WERI-Rb-1 (cell line): ENCODE data around the gene RAN.

Experiments
- DNase-seq: peaks from one replicate; pipeline ENCODE4 v3.0.0-alpha.2; 2020
- H3K27ac ChIP-seq: fragments of 250-450 bp; sonication (Bioruptor Pico); 2 replicates; pipeline ENCODE4 v1.5.1; 2020; ENCODE audit warnings: mild to moderate bottlenecking, moderate library complexity
- H3K27me3 ChIP-seq: fragments of 250-450 bp; sonication (Bioruptor Pico); 2 replicates; pipeline ENCODE4 v1.5.1; 2021; ENCODE audit warnings: mild to moderate bottlenecking, low read depth, moderate library complexity; ENCODE audit not compliant: insufficient read depth, severe bottlenecking
- H3K36me3 ChIP-seq: fragments of 250-450 bp; sonication (Bioruptor Pico); 2 replicates; pipeline ENCODE4 v1.5.1; 2020; ENCODE audit warnings: mild to moderate bottlenecking, moderate library complexity
- H3K4me3 ChIP-seq: 2 replicates; pipeline ENCODE4 v1.5.1; 2011; ENCODE audit warnings: low read depth, mild to moderate bottlenecking, control low read depth, low read length
- H3K9me3 ChIP-seq: fragments of 250-450 bp; sonication (Bioruptor Pico); 2 replicates; pipeline ENCODE4 v1.5.1; 2021; ENCODE audit warnings: mild to moderate bottlenecking, moderate library complexity; ENCODE audit not compliant: severe bottlenecking
- CTCF ChIP-seq: IDR thresholded peaks from 2 replicates; pipeline ENCODE4 v1.5.1; 2011; ENCODE audit warnings: low read depth, mild to moderate bottlenecking, control low read depth, inconsistent platforms, low read length

Gene RAN

DNA sequence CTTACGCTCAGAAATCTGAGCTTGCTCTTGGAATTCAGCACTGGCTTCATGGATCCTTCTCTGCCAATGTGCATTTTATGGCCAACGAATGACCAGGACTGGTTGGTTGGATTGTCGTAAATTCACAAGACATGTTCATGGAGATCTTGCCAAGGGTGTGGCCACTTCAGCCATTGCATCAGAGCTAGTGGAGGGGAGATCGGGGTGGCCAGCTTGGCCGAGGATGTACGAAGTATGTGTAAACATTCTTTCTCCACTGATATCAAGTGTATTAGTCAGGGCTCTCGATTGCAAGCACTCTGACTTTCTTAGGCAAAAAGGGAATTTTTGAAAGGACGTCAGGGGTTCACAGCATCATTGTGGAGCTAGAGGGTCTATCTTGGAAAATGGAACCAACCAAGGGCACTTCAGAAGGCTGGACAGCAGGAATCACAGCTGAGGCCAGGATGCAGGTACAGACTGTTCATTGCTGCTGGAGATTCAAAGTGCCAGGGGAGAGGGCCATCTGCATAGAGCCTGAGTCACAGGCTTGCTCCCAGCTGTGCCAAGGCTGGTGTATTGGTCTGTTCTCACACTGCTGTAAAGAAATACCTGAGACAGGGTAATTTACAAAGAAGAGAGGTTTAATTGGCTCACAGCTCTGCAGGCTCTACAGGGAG is 49.0 kb downstream of the RAN start:
- Histone ChIP-seq H3K4me3 (no peak overlapping the region), H3K27ac (no peak overlapping the region), H3K9me3 (no peaks in the 10 kb centered on the region), H3K27me3 (no peaks in the 10 kb centered on the region), H3K36me3 (no peaks in the 10 kb centered on the region)
- no peak for TF ChIP-seq CTCF
- no peak for DNase-seq

- Histone ChIP-seq H3K9me3 (no peaks in the 10 kb centered on the region), H3K27me3 (no peaks in the 10 kb centered on the region), H3K27ac (no peak overlapping the region), H3K36me3 (no peaks in the 10 kb centered on the region), H3K4me3 (no peak overlapping the region)
- TF ChIP-seq CTCF: no peak
- no peak for DNase-seq
These were observed 50.7 kb downstream of the RAN start for GRCh38 chr12:130922511-130922953.

DNA sequence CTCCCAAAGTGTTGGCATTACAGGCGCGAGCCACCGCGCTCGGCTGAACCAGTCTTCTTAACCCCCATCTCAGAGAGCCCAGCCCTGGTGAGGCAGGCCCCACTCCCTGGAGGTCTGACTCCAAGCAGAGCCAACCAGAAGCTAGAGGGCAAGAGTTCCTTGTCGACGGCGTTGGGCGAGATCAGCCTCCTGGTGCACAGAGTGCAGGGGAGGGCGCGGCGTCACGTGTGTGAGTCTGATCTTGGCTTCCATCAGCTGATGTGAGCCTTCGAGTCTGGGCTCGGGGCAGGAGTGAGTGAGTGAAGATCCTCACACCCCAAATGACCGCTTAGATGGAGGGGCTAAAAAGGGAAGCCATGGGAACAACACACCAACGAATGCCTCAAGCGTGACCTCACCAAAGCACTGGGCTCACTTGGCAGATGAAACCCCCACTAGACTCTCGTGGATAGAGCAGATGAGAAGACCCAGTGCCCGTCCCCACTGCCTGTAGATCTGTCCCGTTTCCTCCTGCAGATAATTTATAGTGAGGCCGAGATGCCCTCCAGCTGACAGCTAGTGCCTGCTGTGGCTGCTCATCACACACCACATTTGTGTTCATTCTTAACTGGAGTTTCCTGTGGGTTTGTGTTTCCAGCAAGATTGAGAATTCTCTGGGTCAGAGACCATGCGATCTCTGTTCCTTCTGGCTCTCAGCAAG is 53.2 kb downstream of the RAN start:
- DNase-seq: no peak
- Histone ChIP-seq H3K9me3 (no peaks in the 10 kb centered on the region), H3K27ac (no peak overlapping the region), H3K4me3 (no peak overlapping the region), H3K36me3 (no peaks in the 10 kb centered on the region), H3K27me3 (no peaks in the 10 kb centered on the region)
- TF ChIP-seq CTCF: no peak

GRCh38 chr12:130925666-130926015 is 53.8 kb downstream of the RAN start:
- H3K27ac ChIP-seq: no peak overlapping the region
- no peak overlapping the region for H3K4me3 ChIP-seq
- TF ChIP-seq CTCF: no peak
- no peaks in the 10 kb centered on the region for H3K36me3 ChIP-seq
- DNase-seq: no peak
- H3K9me3 ChIP-seq: no peaks in the 10 kb centered on the region
- no peaks in the 10 kb centered on the region for H3K27me3 ChIP-seq
